GM10248 (cell line): Measurements from ENCODE around the gene NKAIN4.
A peak's percentile ranks its signal among the peaks of the same experiment; 100 is the strongest.

Experiments
- CTCF ChIA-PET: fragments of 300-600 bp; sonication (Branson Sonifier 250); formaldehyde crosslinking; extraction: SDS; loops from one replicate; lab custom pipeline; 2021; ENCODE audit warnings: antibody characterized with exemption; lab: Yijun Ruan, JAX
- POLR2A ChIA-PET: fragments of 350-650 bp; sonication (Branson Sonifier 250); formaldehyde crosslinking; extraction: SDS; loops from one replicate; lab custom pipeline; 2020; ENCODE audit warnings: antibody characterized with exemption; lab: Yijun Ruan, JAX
- DNase-seq: peaks from one replicate; pipeline ENCODE4 v3.0.0; 2012; ENCODE audit errors: extremely low spot score
- TF ChIP-seq, protein P1 (sequence below): IDR thresholded peaks from 2 replicates; pipeline ENCODE4 v1.5.1; 2012; ENCODE audit warnings: mild to moderate bottlenecking, low read depth; ENCODE audit errors: extremely low read depth, missing control alignments, control extremely low read depth

Gene NKAIN4

DNA sequence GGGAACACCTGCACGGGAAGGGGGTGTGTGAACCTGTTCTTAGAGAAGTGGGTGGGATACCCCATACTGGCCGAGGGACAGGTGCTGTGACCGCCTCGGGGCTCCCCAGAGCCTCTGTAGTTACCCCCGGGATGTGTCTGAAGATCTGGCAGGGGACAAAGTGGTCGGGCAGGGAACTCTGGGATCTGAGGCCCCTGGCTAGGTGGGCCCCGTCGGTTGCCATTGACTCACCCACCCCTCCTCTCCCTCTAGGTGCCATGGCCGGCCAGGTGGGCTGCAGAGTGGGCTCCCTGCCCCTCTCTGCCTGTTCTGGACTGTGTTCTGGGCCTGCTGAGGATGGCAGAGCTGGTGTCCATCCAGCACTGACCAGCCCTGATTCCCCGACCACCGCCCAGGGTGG is 14.3 kb downstream of the NKAIN4 start:
- POLR2A ChIA-PET = no interaction called here
- TF ChIP-seq, protein P1, sequence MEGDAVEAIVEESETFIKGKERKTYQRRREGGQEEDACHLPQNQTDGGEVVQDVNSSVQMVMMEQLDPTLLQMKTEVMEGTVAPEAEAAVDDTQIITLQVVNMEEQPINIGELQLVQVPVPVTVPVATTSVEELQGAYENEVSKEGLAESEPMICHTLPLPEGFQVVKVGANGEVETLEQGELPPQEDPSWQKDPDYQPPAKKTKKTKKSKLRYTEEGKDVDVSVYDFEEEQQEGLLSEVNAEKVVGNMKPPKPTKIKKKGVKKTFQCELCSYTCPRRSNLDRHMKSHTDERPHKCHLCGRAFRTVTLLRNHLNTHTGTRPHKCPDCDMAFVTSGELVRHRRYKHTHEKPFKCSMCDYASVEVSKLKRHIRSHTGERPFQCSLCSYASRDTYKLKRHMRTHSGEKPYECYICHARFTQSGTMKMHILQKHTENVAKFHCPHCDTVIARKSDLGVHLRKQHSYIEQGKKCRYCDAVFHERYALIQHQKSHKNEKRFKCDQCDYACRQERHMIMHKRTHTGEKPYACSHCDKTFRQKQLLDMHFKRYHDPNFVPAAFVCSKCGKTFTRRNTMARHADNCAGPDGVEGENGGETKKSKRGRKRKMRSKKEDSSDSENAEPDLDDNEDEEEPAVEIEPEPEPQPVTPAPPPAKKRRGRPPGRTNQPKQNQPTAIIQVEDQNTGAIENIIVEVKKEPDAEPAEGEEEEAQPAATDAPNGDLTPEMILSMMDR = no peak
- CTCF ChIA-PET = no interaction called here
- DNase-seq = no peak

DNA sequence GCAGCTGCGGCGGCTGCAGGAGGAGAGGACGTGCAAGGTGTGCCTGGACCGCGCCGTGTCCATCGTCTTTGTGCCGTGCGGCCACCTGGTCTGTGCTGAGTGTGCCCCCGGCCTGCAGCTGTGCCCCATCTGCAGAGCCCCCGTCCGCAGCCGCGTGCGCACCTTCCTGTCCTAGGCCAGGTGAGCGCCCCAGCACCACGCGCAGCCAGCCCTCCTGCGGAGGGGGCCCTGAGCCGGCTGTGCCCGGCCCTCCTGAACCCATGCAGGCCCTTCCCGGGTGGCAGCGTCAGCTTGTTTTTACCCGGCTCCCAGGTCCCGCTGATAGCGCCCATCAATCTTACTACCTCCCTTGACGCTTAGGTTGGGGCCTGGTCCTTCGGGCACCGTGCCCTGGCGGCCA is 14.8 kb downstream of the NKAIN4 start:
- POLR2A ChIA-PET = no interaction called here
- CTCF ChIA-PET = no interaction called here
- TF ChIP-seq, protein P1 = no peak
- DNase-seq = no peak

DNA sequence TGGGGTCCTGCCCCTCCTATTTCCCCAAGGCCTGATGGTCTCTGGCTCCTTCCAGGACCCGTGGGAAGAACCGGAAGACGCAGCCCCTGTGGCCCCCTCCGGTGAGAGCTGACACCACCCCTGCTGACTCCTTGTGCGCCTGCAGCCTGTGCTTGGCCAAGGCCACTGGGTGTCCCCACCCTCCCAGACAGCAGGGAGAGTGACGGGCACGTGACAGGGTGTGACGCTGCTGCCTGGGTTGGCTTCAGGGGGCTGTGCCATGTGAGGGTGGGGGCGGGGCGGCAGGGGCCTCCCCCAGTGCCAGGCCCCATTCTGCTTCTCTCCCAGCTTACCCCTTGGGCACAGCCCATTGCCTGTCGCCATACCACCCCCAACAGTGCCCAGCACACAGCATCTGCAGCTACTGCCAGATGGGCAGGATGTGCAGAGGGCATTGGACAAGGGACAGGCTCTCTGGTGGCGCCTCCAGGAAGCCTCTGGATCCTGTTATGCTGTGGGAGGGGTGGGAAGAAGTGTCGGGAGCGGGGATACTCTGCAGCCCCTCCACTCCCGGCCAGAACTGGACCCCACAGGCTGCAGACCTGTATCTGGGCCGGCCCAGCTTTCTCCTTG is 15.6 kb downstream of the NKAIN4 start:
- ChIA-PET CTCF (interaction anchor here (8.2 kb wide), 1 partner anchor 15 kb away, joined by 76 read pairs; no protein-coding TSS in a partner anchor), POLR2A (no interaction called here)
- TF ChIP-seq, protein P1 = no peak
- no peak for DNase-seq

DNA sequence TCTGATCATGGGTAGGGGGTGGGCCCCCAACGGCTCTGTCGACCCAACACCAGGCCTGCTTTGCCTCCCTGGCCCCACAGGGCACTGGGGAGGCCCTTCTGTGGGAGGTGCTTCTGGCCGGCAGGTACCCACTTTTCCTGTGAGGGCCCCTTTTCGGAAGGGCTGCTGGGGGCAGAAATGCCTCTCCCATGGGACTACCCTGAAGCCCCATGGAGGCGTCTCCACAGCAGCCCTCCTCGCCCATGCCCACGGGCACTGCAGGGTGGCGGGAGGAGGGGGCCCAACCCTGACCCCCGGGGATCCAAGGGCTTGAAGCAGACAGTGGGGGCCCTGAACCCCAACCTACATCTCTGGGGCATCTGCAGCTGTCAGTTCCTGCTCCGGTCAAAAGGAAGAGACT is 16.2 kb downstream of the NKAIN4 start:
- TF ChIP-seq, protein P1 = no peak
- CTCF ChIA-PET = interaction anchor here (8.2 kb wide), 1 partner anchor 14 kb away, joined by 76 read pairs; no protein-coding TSS in a partner anchor
- no peak for DNase-seq
- POLR2A ChIA-PET = interaction anchor here (0.6 kb wide), 1 partner anchor 46 kb away, joined by 3 read pairs; no protein-coding TSS in a partner anchor

DNA sequence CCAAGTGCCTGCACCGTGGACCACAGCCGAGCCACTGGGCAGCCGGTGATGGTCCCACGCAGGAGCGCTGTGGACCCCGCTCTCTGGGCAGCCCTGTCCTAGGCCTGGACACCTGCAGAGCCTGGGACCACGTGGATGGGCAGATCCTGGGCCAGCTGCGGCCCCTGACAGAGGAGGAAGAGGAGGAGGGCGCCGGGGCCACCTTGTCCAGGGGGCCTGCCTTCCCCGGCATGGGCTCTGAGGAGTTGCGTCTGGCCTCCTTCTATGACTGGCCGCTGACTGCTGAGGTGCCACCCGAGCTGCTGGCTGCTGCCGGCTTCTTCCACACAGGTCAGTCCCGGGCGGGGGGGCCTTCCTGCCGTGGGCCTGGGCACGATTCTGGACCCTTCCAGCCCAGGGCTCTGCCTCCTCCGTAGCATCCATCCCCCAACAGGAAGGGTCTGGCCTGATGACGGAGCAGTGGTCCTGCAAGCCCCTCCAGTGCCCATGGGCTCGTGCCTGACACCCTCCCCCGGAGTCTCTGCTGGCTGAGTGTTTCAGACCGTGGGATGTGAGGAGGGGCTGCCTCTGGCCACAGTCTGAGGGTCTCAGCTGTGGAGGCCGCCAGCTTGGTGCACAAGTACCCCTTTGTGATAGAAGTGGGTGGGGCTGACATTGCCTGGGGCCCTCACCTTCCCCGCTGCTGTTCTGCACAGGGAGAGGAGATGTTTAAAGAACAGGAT is 18.0 kb downstream of the NKAIN4 start:
- TF ChIP-seq, protein P1 = no peak
- ChIA-PET CTCF (interaction anchor here (2.0 to 8.2 kb wide), 3 partner anchors 12 to 145 kb away, joined by 6 to 76 read pairs (median 7); no protein-coding TSS in a partner anchor), POLR2A (no interaction called here)
- DNase-seq = no peak

DNA sequence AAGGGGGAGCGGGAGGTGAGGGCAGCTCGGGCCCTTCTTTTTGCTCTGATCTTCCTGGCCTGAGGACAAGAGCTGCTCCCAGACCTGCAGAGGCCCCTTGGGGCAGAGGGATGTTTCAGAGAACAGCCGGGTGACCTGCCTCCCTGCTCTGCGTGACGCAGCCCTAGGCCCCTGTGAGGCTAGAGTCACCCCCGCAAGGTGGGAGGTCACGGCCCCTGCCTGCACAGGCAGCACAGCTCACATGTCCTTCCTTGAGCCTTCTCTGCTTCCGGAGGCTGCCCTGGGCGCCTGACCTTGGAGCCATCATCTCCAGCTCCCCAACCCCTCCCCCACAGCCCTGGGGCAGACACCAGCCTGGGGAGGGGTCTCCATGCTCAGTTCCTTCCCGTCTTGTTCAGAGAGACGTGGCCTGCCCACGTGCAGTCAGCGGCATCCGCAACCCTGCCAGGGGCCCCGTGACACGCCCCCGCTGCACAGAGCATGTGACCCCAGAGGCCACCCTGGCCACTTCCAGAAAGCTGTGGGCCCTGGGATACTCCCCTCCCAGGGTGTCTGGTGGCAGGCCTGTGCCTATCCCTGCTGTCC is 18.8 kb downstream of the NKAIN4 start, which contains the start of gene BIRC7:
TSS of gene BIRC7 (plus strand) at position 507 of the 585 bp plus-strand sequence. CDS start 192 bp downstream, outside the sequence.
- ChIA-PET CTCF (interaction anchor here (1.2 to 8.2 kb wide), 4 partner anchors 12 to 146 kb away, joined by 3 to 76 read pairs (median 6); no protein-coding TSS in a partner anchor), POLR2A (no interaction called here)
- peak; percentile 51 for DNase-seq
- TF ChIP-seq, protein P1 = no peak
